Cardiac muscle cell (in vitro differentiated cells and primary cell): ENCODE data around the gene POC1A. TPM values are rescaled to one million over a fixed set of nuclear protein-coding genes. Genes with fewer than 3 reads are reported as not detected.
"Not testable (repeated sequence)": the region's sequence is repeated elsewhere in the genome, so short reads cannot be mapped to it uniquely, and the experiment has no call there.

ENCODE experiments used
- DNase-seq, 2 donors: peaks; one replicate each; pipeline versions ENCODE4 v3.0.0 to v3.0.0-alpha.2; 2010 to 2017; ENCODE audit warnings: low read depth in 1 of 2, low spot score in 1 of 2
- H3K27ac ChIP-seq: fragments of 200-600 bp; sonication (generic); 2 replicates; pipeline ENCODE4 v1.5.1; 2016
- H3K27me3 ChIP-seq: fragments of 200-600 bp; sonication (generic); 2 replicates; pipeline ENCODE4 v1.6.0; 2016; ENCODE audit warnings: control low read depth
- H3K36me3 ChIP-seq: fragments of 200-600 bp; sonication (generic); 2 replicates; pipeline ENCODE4 v1.5.1; 2016; ENCODE audit warnings: control low read depth
- H3K4me1 ChIP-seq: fragments of 200-600 bp; sonication (generic); 2 replicates; pipeline ENCODE4 v1.8.1; 2017; ENCODE audit warnings: low read depth, mild to moderate bottlenecking, mixed run types
- H3K4me3 ChIP-seq: fragments of 200-600 bp; sonication (generic); 2 replicates; pipeline ENCODE4 v1.5.1; 2016; ENCODE audit warnings: mild to moderate bottlenecking
- H3K9me3 ChIP-seq: fragments of 200-600 bp; sonication (generic); 2 replicates; pipeline ENCODE4 v1.5.1; 2017; ENCODE audit warnings: low read depth, mild to moderate bottlenecking, control low read depth
- CTCF ChIP-seq: IDR thresholded peaks from 2 replicates; pipeline ENCODE4 v1.5.1; 2012; ENCODE audit warnings: low read depth, mild to moderate bottlenecking, low read length
- polyA plus RNA-seq: library from polyadenylated mRNA; unstranded; fragments of >200 nt; fragmentation: Nextera tagmentation; extraction: Ambion mirVana; gene quantifications from 2 replicates; pipeline ENCODE4 v1.2.1, GENCODE V29; 2016
- total RNA-seq: library from RNA; depleted of rRNA; stranded (reverse); fragments of >200 nt; gene quantifications from 2 replicates; pipeline ENCODE4 v1.2.3, GENCODE V29; 2016

POC1A gene
- total and polyA plus RNA-seq, 2 experiments from 2014 or later = 10.6 to 12.4 TPM

GRCh38 chr3:52037291-52037690 lies 116.9 kb downstream of the POC1A start:
- Histone ChIP-seq H3K4me1 (peaks cover 19% of the 10 kb centered on the region), H3K36me3 (no peaks in the 10 kb centered on the region), H3K9me3 (no peaks in the 10 kb centered on the region), H3K27ac (no peak overlapping the region), H3K27me3 (no peaks in the 10 kb centered on the region), H3K4me3 (no peak overlapping the region)
- TF ChIP-seq CTCF = no peak
- no peak for DNase-seq

GRCh38 chr3:52036829-52037228 lies 117.4 kb downstream of the POC1A start:
- H3K27ac ChIP-seq = no peak overlapping the region
- no peaks in the 10 kb centered on the region for H3K9me3 ChIP-seq
- H3K4me3 ChIP-seq = no peak overlapping the region
- TF ChIP-seq CTCF = no peak
- H3K27me3 ChIP-seq = no peaks in the 10 kb centered on the region
- peaks cover 19% of the 10 kb centered on the region for H3K4me1 ChIP-seq
- peak in 1 of 2 donors; percentile 58 for DNase-seq
- no peaks in the 10 kb centered on the region for H3K36me3 ChIP-seq

GRCh38 chr3:52036222-52036694 lies 118.0 kb downstream of the POC1A start:
- Histone ChIP-seq H3K4me1 (peaks cover 21% of the 10 kb centered on the region), H3K9me3 (no peaks in the 10 kb centered on the region), H3K27ac (no peak overlapping the region), H3K36me3 (no peaks in the 10 kb centered on the region), H3K4me3 (no peak overlapping the region), H3K27me3 (no peaks in the 10 kb centered on the region)
- no peak for DNase-seq
- no peak for TF ChIP-seq CTCF

GRCh38 chr3:52034651-52035050 lies 119.6 kb downstream of the POC1A start:
- no peak for TF ChIP-seq CTCF
- Histone ChIP-seq H3K4me1 (peaks cover 31% of the 10 kb centered on the region), H3K27ac (no peak overlapping the region), H3K27me3 (no peaks in the 10 kb centered on the region), H3K4me3 (no peak overlapping the region), H3K9me3 (no peaks in the 10 kb centered on the region), H3K36me3 (no peaks in the 10 kb centered on the region)
- no peak for DNase-seq

GRCh38 chr3:52034212-52034611 lies 120.0 kb downstream of the POC1A start:
- no peak for TF ChIP-seq CTCF
- DNase-seq = no peak
- no peaks in the 10 kb centered on the region for H3K36me3 ChIP-seq
- no peak overlapping the region for H3K27ac ChIP-seq
- H3K27me3 ChIP-seq = no peaks in the 10 kb centered on the region
- no peak overlapping the region for H3K4me3 ChIP-seq
- H3K9me3 ChIP-seq = no peaks in the 10 kb centered on the region
- peaks cover 35% of the 10 kb centered on the region for H3K4me1 ChIP-seq

- peaks cover 40% of the 10 kb centered on the region for H3K4me1 ChIP-seq
- not testable (repeated sequence) for H3K27ac ChIP-seq, DNase-seq
Measured at GRCh38 chr3:52033748-52034147, 120.5 kb downstream of the POC1A start.

More at GRCh38 chr3:52033748-52034147, 120.5 kb downstream of the POC1A start:
- H3K36me3 ChIP-seq, H3K9me3 ChIP-seq, H3K27me3 ChIP-seq, H3K4me3 ChIP-seq: not testable (repeated sequence)
